H9 (cell line): Measurements from ENCODE around the gene CCL25. TPM values are rescaled to one million over a fixed set of nuclear protein-coding genes. Genes with fewer than 3 reads are reported as not detected.

Source experiments
- DNase-seq: peaks from one replicate; pipeline ENCODE4 v3.0.0-alpha.2; 2017
- H2AFZ ChIP-seq: one replicate; pipeline ENCODE4 v1.6.1; 2013; ENCODE audit warnings: mild to moderate bottlenecking, low read length, control low read depth, moderate library complexity
- H2AK5ac ChIP-seq: 2 replicates; pipeline ENCODE4 v1.6.1; 2013; ENCODE audit warnings: low read length, control low read depth, mixed read lengths; ENCODE audit not compliant: insufficient read length
- H2BK120ac ChIP-seq: one replicate; pipeline ENCODE4 v1.6.1; 2013; ENCODE audit warnings: low read depth, mild to moderate bottlenecking, low read length, control low read depth, inconsistent platforms; ENCODE audit not compliant: poor library complexity, severe bottlenecking
- H2BK12ac ChIP-seq: 2 replicates; pipeline ENCODE4 v1.6.1; 2013; ENCODE audit warnings: low read length, control low read depth, mixed read lengths, low read depth; ENCODE audit not compliant: insufficient read length
- H2BK15ac ChIP-seq: 2 replicates; pipeline ENCODE4 v1.6.1; 2013; ENCODE audit warnings: low read depth, low read length, control low read depth
- H2BK20ac ChIP-seq: one replicate; pipeline ENCODE4 v1.6.1; 2013; ENCODE audit warnings: low read depth, mild to moderate bottlenecking, low read length, control low read depth, inconsistent platforms; ENCODE audit not compliant: poor library complexity, severe bottlenecking
- H2BK5ac ChIP-seq: 2 replicates; pipeline ENCODE4 v1.6.1; 2013; ENCODE audit warnings: low read length, control low read depth, mixed read lengths; ENCODE audit not compliant: insufficient read length
- H3K14ac ChIP-seq: 2 replicates; pipeline ENCODE4 v1.6.1; 2013; ENCODE audit warnings: low read length, control low read depth; ENCODE audit not compliant: insufficient read depth
- H3K18ac ChIP-seq: 2 replicates; pipeline ENCODE4 v1.6.1; 2013; ENCODE audit warnings: low read depth, mild to moderate bottlenecking, mixed read lengths, low read length, control low read depth; ENCODE audit not compliant: insufficient read length
- H3K23ac ChIP-seq: 2 replicates; pipeline ENCODE4 v1.6.1; 2013; ENCODE audit warnings: low read length, control low read depth, mixed read lengths, low read depth; ENCODE audit not compliant: insufficient read length
- H3K23me2 ChIP-seq: 2 replicates; pipeline ENCODE4 v1.6.1; 2013; ENCODE audit warnings: low read depth, mild to moderate bottlenecking, mixed read lengths, low read length, control low read depth; ENCODE audit not compliant: insufficient read length, poor library complexity, severe bottlenecking
- H3K27ac ChIP-seq: 2 replicates; pipeline ENCODE4 v1.5.1; 2013; ENCODE audit warnings: low read length, control low read depth, mixed read lengths, low read depth; ENCODE audit not compliant: insufficient read length
- H3K27me3 ChIP-seq: 2 replicates; pipeline ENCODE4 v1.6.1; 2013; ENCODE audit warnings: low read length, control low read depth, inconsistent platforms; ENCODE audit not compliant: insufficient read depth
- H3K4ac ChIP-seq: 2 replicates; pipeline ENCODE4 v1.6.1; 2013; ENCODE audit warnings: low read depth, mild to moderate bottlenecking, control low read depth, inconsistent platforms, low read length, moderate library complexity
- H3K4me1 ChIP-seq: 2 replicates; pipeline ENCODE4 v1.6.1; 2013; ENCODE audit warnings: low read length, control low read depth, inconsistent platforms; ENCODE audit not compliant: insufficient read depth
- H3K4me2 ChIP-seq: 2 replicates; pipeline ENCODE4 v1.6.1; 2013; ENCODE audit warnings: low read length, control low read depth, mixed read lengths; ENCODE audit not compliant: insufficient read length, insufficient read depth
- H3K56ac ChIP-seq: 2 replicates; pipeline ENCODE4 v1.6.1; 2013; ENCODE audit warnings: low read depth, mild to moderate bottlenecking, mixed read lengths, low read length, control low read depth; ENCODE audit not compliant: insufficient read length
- H3K79me1 ChIP-seq: 2 replicates; pipeline ENCODE4 v1.6.1; 2013; ENCODE audit warnings: low read depth, mild to moderate bottlenecking, moderate library complexity, low read length, control low read depth, inconsistent platforms; ENCODE audit not compliant: insufficient read depth, poor library complexity, severe bottlenecking
- H3K79me2 ChIP-seq: 2 replicates; pipeline ENCODE4 v1.6.1; 2013; ENCODE audit warnings: low read length, control low read depth, inconsistent platforms; ENCODE audit not compliant: insufficient read depth
- H3K9ac ChIP-seq: 2 replicates; pipeline ENCODE4 v1.6.1; 2013; ENCODE audit warnings: low read length, control low read depth, mixed read lengths; ENCODE audit not compliant: insufficient read length; ENCODE audit errors: extremely low read depth
- H3K9me3 ChIP-seq: one replicate; pipeline ENCODE4 v1.6.1; 2013; ENCODE audit warnings: low read depth, low read length, inconsistent platforms; ENCODE audit not compliant: control insufficient read depth
- H3T11ph ChIP-seq: one replicate; pipeline ENCODE4 v1.6.1; 2013; ENCODE audit warnings: mild to moderate bottlenecking, low read length, control low read depth, inconsistent platforms
- H4K20me1 ChIP-seq: one replicate; pipeline ENCODE4 v1.6.1; 2013; ENCODE audit not compliant: control insufficient read depth, insufficient read length, insufficient read depth
- H4K5ac ChIP-seq: 2 replicates; pipeline ENCODE4 v1.6.1; 2013; ENCODE audit warnings: low read depth, mild to moderate bottlenecking, mixed read lengths, low read length, control low read depth; ENCODE audit not compliant: insufficient read length
- H4K8ac ChIP-seq: replicated peaks from 2 replicates; pipeline ENCODE4 v1.6.1; 2013; ENCODE audit warnings: low read length, control low read depth, mixed read lengths, low read depth; ENCODE audit not compliant: insufficient read length
- H4K91ac ChIP-seq: 2 replicates; pipeline ENCODE4 v1.6.1; 2013; ENCODE audit warnings: low read depth, mild to moderate bottlenecking, moderate library complexity, mixed read lengths, low read length, control low read depth; ENCODE audit not compliant: insufficient read length
- H3K27ac Mint-ChIP-seq, 3 experiments: 2 replicates in 2 of 3; 3 replicates in 1 of 3; pipeline ENCODE4 v1.8.0; 2020 to 2021; ENCODE audit warnings: mixed read lengths in 3 of 3, mild to moderate bottlenecking in 1 of 3, moderate library complexity in 1 of 3
- H3K27me3 Mint-ChIP-seq: 2 replicates; pipeline ENCODE4 v1.8.0; 2021; ENCODE audit warnings: low read depth, mild to moderate bottlenecking, moderate library complexity, mixed read lengths
- H3K36me3 Mint-ChIP-seq, 3 experiments: 2 replicates in 2 of 3; 3 replicates in 1 of 3; pipeline ENCODE4 v1.8.0; 2020 to 2021; ENCODE audit warnings: low read depth in 3 of 3, mixed read lengths in 3 of 3; ENCODE audit not compliant: insufficient read depth in 1 of 3
- H3K4me1 Mint-ChIP-seq, 2 experiments: 2 replicates each; pipeline ENCODE4 v1.8.0; 2020; ENCODE audit warnings: mixed read lengths in 2 of 2
- H3K4me3 Mint-ChIP-seq, 2 experiments: 2 replicates in 1 of 2; 3 replicates in 1 of 2; pipeline ENCODE4 v1.8.0; 2020 to 2021; ENCODE audit warnings: mild to moderate bottlenecking in 2 of 2, mixed read lengths in 2 of 2, moderate library complexity in 1 of 2
- H3K9me3 Mint-ChIP-seq, 2 experiments: 2 replicates in 1 of 2; 3 replicates in 1 of 2; pipeline ENCODE4 v1.8.0; 2020; ENCODE audit warnings: mild to moderate bottlenecking in 2 of 2, mixed read lengths in 2 of 2, moderate library complexity in 1 of 2
- CTCF ChIP-seq: fragments of 200-600 bp; sonication (generic); conservative IDR thresholded peaks from 3 replicates; pipeline ENCODE4 v1.8.0; 2021; ENCODE audit warnings: antibody characterized with exemption, mild to moderate bottlenecking
- WGBS: extraction: QIAGEN DNeasy Blood & Tissue Kit; methylation state at CpG from one replicate; pipeline ENCODE4 v1.1.7; 2013; ENCODE audit warnings: missing lambda C conversion rate, low lambda C conversion rate, mixed read lengths; ENCODE audit not compliant: insufficient read length; ENCODE audit errors: extremely low coverage; 5-methylcytosine and 5-hydroxymethylcytosine counted together
- total RNA-seq: library from RNA; stranded (reverse); gene quantifications from 2 replicates; pipeline ENCODE4 v1.2.1, GENCODE V29; 2021

CCL25 gene
- total RNA-seq, 1 experiment from 2014 or later = not detected

DNA sequence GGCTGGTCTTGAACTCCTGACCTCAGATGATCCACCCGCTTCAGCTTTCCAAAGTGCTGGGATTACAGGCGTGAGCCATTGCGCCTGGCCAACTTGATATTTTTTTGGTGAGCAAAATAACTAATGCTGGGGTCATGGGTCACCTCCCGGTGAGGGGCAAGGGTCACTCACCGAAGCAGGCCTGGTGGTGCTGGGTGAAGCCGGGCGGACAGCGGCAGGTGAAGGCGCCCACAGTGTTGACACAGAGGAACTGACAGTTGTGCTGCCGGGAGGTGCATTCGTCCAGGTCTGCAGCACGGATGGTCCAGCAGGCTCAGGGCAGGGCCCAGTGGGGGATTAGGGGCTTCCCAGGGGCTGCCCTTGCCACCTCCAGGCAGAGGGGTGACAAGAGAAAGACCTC, 28.3 kb downstream of the CCL25 start:
- TF ChIP-seq CTCF = no peak
- Histone ChIP-seq H3K4ac (no peak overlapping the region), H3K4me1 (no peaks in the 10 kb centered on the region), H4K8ac (no peak overlapping the region), H3K79me1 (no peaks in the 10 kb centered on the region), H3K18ac (no peak overlapping the region), H2AFZ (no peak overlapping the region), H3K23ac (no peak overlapping the region), H3K9ac (no peak overlapping the region), H3K27ac (no peak overlapping the region), H2AK5ac (no peak overlapping the region), H2BK5ac (no peak overlapping the region), H3K23me2 (no peaks in the 10 kb centered on the region), H2BK120ac (no peak overlapping the region), H2BK15ac (no peak overlapping the region), H3K56ac (no peak overlapping the region), H2BK12ac (no peak overlapping the region), H3K79me2 (no peaks in the 10 kb centered on the region), H4K5ac (no peak overlapping the region), H3K27me3 (no peaks in the 10 kb centered on the region), H3T11ph (no peak overlapping the region), H2BK20ac (no peak overlapping the region), H3K9me3 (no peaks in the 10 kb centered on the region), H4K91ac (no peak overlapping the region), H3K4me2 (no peak overlapping the region), H4K20me1 (no peaks in the 10 kb centered on the region), H3K14ac (no peak overlapping the region)
- DNase-seq = no peak
- H3K4me1 Mint-ChIP-seq = peaks cover 3 to 9% of the 10 kb centered on the region in 2 experiments
- H3K4me3 Mint-ChIP-seq = no peak overlapping the region
- H3K9me3 Mint-ChIP-seq = no peaks in the 10 kb centered on the region
- H3K27ac Mint-ChIP-seq = peak overlapping the region in 2 of 3 experiments; percentile 34 to 80; a peak in 3 of 7 replicates
- no peaks in the 10 kb centered on the region; the same call in 1 of the 2 replicates for H3K27me3 Mint-ChIP-seq
- WGBS = no CpG with 5 or more reads among the region's 12 CpGs
- peaks cover 13 to 47% (median 16%) of the 10 kb centered on the region in 3 experiments; a peak in 6 of 7 replicates for H3K36me3 Mint-ChIP-seq
